Transverse colon (tissue), 4 donors: ENCODE measurements around the gene SYCE1L. TPM values are rescaled to one million over a fixed set of nuclear protein-coding genes. Genes with fewer than 3 reads are reported as not detected.
"Not testable (repeated sequence)": the region's sequence is repeated elsewhere in the genome, so short reads cannot be mapped to it uniquely, and the experiment has no call there.

ENCODE experiments used
- DNase-seq: peaks from one replicate; pipeline ENCODE4 v3.0.0-alpha.2; 2019
- H3K27ac ChIP-seq, 4 donors: fragments of 200-600 bp; sonication (generic); 2 replicates each; pipeline ENCODE4 v1.5.1; 2016 to 2018; ENCODE audit warnings: inconsistent platforms in 4 of 4
- H3K27me3 ChIP-seq: fragments of 200-600 bp; sonication (generic); 2 replicates; pipeline ENCODE4 v1.5.1; 2017; ENCODE audit warnings: inconsistent platforms
- H3K36me3 ChIP-seq, 4 donors: fragments of 200-600 bp; sonication (generic); 2 replicates each; pipeline ENCODE4 v1.5.1; 2017 to 2019; ENCODE audit warnings: inconsistent platforms in 4 of 4
- H3K4me1 ChIP-seq, 4 donors: fragments of 200-600 bp; sonication (generic); 2 replicates each; pipeline ENCODE4 v1.5.1; 2017 to 2020; ENCODE audit warnings: inconsistent platforms in 4 of 4
- H3K4me3 ChIP-seq, 4 donors: fragments of 200-600 bp; sonication (generic); 1 replicate in 1 of 4; 2 replicates in 3 of 4; pipeline versions ENCODE4 v1.5.1 to v1.6.1; 2017 to 2019; ENCODE audit warnings: inconsistent platforms in 4 of 4
- H3K9me3 ChIP-seq, 2 donors: fragments of 200-600 bp; sonication (generic); 2 replicates each; pipeline ENCODE4 v1.5.1; 2017 to 2019; ENCODE audit warnings: inconsistent platforms in 2 of 2
- CTCF ChIP-seq, 5 experiments: fragments of 200-600 bp in 3 of 5; fragments of 450-650 bp in 2 of 5; sonication (generic) in 3 of 5; IDR thresholded peaks; 1 replicate in 2 of 5; 2 replicates in 3 of 5; pipeline ENCODE4 v1.5.1; 2016 to 2017; ENCODE audit warnings: antibody characterized with exemption in 5 of 5, inconsistent platforms in 3 of 5, mild to moderate bottlenecking in 2 of 5, moderate library complexity in 1 of 5
- EP300 ChIP-seq: sonication (generic); formaldehyde crosslinking; IDR thresholded peaks from one replicate; pipeline ENCODE4 v1.6.1; 2017; ENCODE audit warnings: antibody characterized with exemption, low read depth
- POLR2A ChIP-seq: fragments of 450-650 bp; IDR thresholded peaks from one replicate; pipeline ENCODE4 v1.6.1; 2016; ENCODE audit warnings: antibody characterized with exemption, mild to moderate bottlenecking, moderate library complexity
- POLR2AphosphoS5 ChIP-seq, 3 donors: sonication (generic); formaldehyde crosslinking; IDR thresholded peaks; one replicate each; pipeline ENCODE4 v1.6.1; 2016; ENCODE audit warnings: antibody characterized with exemption in 3 of 3
- WGBS, 2 donors: methylation state at CpG; one replicate each; pipeline ENCODE4 v1.1.5; 2018; ENCODE audit warnings: low coverage in 1 of 2; 5-methylcytosine and 5-hydroxymethylcytosine counted together
- in situ Hi-C, 4 donors: fragments of 200-750 bp; cut with MboI; loops; one replicate each; pipeline versions ENCODE4 v1.15.0 to v1.15.1; 2017; ENCODE audit warnings: low sequenced_read_pairs in 3 of 4, low pct_ligation_motif_present in 1 of 4, low pct_unique_long_range_greater_than_20kb in 1 of 4
- intact Hi-C: fragments of 100-400 bp; cut with DNase I; formaldehyde crosslinking; loops from one replicate; pipeline ENCODE4 v1.15.1; 2023; ENCODE audit warnings: low total_unique reads
- total RNA-seq, 4 donors: library from RNA; depleted of rRNA; stranded (reverse); fragments of >200 nt; gene quantifications; one replicate each; pipeline ENCODE4 v1.1.0, GENCODE V29; 2016

SYCE1L gene
- total RNA-seq, 4 donors from 2014 or later = 2.1 to 2.2 TPM; not detected in 2

- in situ Hi-C loops = loop anchor here in 1 of 4 donors (10.0 kb wide), 1 partner anchor 1387 kb away; no protein-coding TSS in a partner anchor
These were observed 27.2 kb upstream of the SYCE1L start for GRCh38 chr16:77171745-77172635.

GRCh38 chr16:77172951-77173350 is 26.3 kb upstream of the SYCE1L start:
- Histone ChIP-seq H3K27ac (no peak overlapping the region), H3K4me3 (no peak overlapping the region), H3K9me3 (no peaks in the 10 kb centered on the region), H3K36me3 (no peaks in the 10 kb centered on the region), H3K27me3 (peaks cover 14% of the 10 kb centered on the region), H3K4me1 (no peaks in the 10 kb centered on the region)
- no peak for TF ChIP-seq POLR2AphosphoS5 (IDR thresholded peaks at IDR 0.05)
- TF ChIP-seq CTCF (IDR thresholded peaks at IDR 0.05) = no peak
- TF ChIP-seq POLR2A = no peak
- TF ChIP-seq EP300 = no peak
- DNase-seq = no peak
- in situ Hi-C loops (loop anchor here in 1 of 4 donors (10.0 kb wide), 1 partner anchor 1388 kb away; no protein-coding TSS in a partner anchor), intact Hi-C loops (loop anchor here (5.0 kb wide), 1 partner anchor 1386 kb away; no protein-coding TSS in a partner anchor)

More at GRCh38 chr16:77171745-77172635, 27.2 kb upstream of the SYCE1L start:
- Histone ChIP-seq H3K9me3 (no peaks in the 10 kb centered on the region), H3K27ac (no peak overlapping the region), H3K36me3 (no peaks in the 10 kb centered on the region), H3K4me1 (no peaks in the 10 kb centered on the region), H3K27me3 (peaks cover 10% of the 10 kb centered on the region), H3K4me3 (no peak overlapping the region)
- no peak for DNase-seq
- intact Hi-C loops = loop anchor here (5.0 kb wide), 1 partner anchor 1385 kb away; no protein-coding TSS in a partner anchor
- 61 to 62% methylated on average over 5 of the region's 5 CpGs for WGBS, 2 donors
- TF ChIP-seq CTCF (IDR thresholded peaks at IDR 0.05) (peak; percentile 63 to 72 (median 72)), POLR2AphosphoS5 (IDR thresholded peaks at IDR 0.05) (no peak)

GRCh38 chr16:77183137-77183536 is 16.1 kb upstream of the SYCE1L start:
- 55 to 72% methylated on average over 1 of the region's 1 CpG for WGBS, 2 donors
- in situ Hi-C loops = loop anchor here in 1 of 4 donors (25.0 kb wide), 1 partner anchor 1546 kb away; the partner anchor contains the start of genes KARS1 and TERF2IP
- no peaks in the 10 kb centered on the region for H3K36me3 ChIP-seq
- H3K4me3 ChIP-seq = no peak overlapping the region
- H3K27me3 ChIP-seq = peaks cover 15% of the 10 kb centered on the region
- TF ChIP-seq POLR2A = no peak
- TF ChIP-seq EP300 = no peak
- no peak for TF ChIP-seq POLR2AphosphoS5 (IDR thresholded peaks at IDR 0.05)
- no peak for TF ChIP-seq CTCF (IDR thresholded peaks at IDR 0.05)
- intact Hi-C loops = no loop called here
- DNase-seq = no peak
- no peaks in the 10 kb centered on the region for H3K4me1 ChIP-seq
- H3K9me3 ChIP-seq = no peaks in the 10 kb centered on the region
- H3K27ac ChIP-seq = no peak overlapping the region

GRCh38 chr16:77186298-77186697 is 12.9 kb upstream of the SYCE1L start:
- H3K4me1 ChIP-seq, DNase-seq, H3K36me3 ChIP-seq, H3K4me3 ChIP-seq, H3K27ac ChIP-seq, intact Hi-C loops, H3K9me3 ChIP-seq: not testable (repeated sequence)
- in situ Hi-C loops = loop anchor here in 1 of 4 donors (25.0 kb wide), 1 partner anchor 1549 kb away; the partner anchor contains the start of genes KARS1 and TERF2IP
- H3K27me3 ChIP-seq = peaks cover 10% of the 10 kb centered on the region
- 93% methylated on average over 1 of the region's 1 CpG; no CpG with 5 or more reads in 1 of the 2 donors for WGBS, 2 donors
